Suppressor macrophage treated with lipopolysaccharide for 4 hours (primary cell): Measurements from ENCODE around the gene NR2F6.
"Not testable (repeated sequence)": the region's sequence is repeated elsewhere in the genome, so short reads cannot be mapped to it uniquely, and the experiment has no call there.

Experiments
- DNase-seq: peaks from one replicate; pipeline ENCODE4 v3.0.0-alpha.2; 2020

The NR2F6 gene

DNA sequence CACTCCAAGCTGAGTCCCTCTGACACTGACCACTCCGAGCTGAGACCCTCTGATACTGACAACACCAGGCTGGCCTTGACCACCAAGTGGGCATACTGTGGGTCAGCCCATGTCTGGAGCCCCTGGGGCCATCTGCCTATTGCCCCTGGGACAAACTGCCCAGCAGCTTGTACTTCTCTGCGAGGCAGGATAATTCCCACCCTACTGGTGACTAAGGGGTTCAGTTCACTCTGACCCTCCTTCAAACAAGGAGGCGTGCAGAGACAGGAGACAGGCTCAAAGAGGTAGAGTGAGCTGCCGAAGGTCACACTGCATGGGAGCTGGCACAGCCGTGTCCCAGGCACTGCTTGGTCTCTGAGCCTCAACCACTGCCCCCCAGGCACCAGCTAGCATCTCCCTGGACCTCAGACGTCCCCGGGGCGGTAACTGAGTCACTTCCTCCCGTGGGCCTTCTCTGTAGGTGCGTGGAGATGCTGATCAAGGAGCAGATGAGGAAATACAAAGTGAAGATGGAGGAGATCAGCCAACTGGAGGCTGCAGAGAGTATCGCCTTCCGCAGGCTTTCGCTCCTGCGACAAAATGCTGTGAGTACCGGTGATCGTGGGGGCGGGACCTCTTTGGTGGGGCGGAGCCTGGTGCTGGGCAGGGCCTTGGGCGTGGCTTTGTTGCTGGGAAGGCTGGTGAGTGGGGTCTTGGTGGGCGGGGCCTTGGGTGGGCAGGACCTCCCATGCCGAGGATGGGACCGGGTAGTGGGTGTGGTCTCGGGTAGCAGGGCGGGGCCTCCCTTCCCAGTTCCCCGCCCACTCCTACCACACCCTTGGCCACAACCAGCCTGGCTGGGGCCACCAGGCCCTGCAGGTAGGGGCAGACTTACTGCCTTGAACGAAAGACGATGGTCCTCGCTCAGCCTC lies 36.3 kb downstream of the NR2F6 start:
- DNase-seq: peak; percentile 10

DNA sequence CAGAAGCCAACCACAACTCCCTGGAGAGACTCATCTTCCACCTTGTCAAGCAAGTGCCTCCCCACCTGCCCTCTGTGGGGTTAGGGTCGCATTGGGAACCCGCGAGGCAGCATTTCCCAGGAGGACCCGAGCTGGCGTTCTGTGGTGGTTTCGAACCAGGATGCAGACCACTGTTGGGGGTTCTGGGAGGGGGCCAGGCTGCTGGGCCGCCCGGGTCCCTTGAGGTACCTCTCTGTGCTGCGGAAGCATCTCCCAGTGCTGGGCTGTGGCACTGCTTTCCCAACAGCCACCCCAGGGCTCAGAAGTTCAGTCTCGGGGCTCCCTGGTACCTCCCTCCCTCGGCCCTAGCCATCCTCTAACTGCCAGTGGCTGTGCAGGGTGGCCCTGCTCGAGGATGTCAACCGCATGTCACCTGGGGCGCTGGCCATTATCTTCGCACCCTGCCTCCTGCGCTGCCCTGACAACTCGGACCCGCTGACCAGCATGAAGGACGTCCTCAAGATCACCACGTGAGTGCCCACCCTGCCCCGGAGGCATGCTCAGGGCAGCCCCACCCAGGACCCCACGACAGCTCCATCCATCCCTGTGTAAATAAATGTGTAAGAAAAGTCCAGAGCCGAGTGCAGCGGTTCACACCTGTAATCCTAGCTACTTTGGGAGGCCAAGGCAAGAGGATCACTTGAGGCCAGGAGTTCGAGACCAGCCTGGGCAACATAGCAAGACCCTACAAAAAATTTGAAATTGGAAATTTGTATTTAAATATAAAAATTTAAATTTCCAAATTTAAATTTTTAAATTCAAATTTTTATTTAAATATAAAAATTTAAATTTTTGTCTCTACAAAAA lies 38.8 kb downstream of the NR2F6 start:
- no peak for DNase-seq

DNA sequence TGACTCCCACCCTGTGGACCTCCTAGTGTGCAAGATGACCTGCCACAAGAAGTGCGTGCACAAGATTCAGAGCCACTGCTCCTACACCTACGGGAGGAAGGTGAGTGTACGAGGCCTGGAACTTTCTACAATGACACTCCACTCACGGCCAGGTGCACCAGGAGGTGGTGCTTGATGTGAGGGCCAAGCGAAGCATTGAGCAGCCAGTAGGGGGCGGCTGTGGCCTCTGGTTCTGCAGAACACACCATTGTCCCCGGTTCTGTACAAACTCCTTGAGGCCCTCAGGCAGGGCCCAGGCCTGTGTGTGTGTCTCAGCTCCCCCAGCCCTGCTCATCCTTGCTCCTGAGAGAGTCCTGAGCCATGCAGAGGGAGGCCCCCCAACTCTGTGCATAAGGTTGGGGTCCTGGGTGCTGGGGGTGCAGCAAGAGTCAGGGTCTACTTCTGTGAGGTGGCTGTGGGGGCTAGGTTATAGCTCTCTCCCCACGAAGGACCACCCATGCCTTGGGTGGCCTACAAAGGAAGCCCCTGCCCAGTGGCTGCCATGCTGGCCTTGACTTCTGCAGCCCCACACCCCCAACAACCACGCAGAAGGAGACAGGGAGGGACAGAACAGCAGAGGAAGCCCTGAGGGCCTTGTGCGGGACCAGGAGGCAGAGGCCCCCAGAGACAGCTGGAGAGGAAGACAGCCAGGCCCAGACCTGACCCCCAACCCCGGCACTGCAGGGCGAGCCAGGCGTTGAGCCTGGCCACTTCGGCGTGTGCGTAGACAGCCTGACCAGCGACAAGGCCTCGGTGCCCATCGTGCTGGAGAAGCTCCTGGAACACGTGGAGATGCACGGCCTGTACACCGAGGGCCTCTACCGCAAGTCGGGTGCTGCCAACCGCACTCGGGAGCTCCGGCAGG lies 40.2 kb downstream of the NR2F6 start:
- DNase-seq: peak; percentile 35

DNA sequence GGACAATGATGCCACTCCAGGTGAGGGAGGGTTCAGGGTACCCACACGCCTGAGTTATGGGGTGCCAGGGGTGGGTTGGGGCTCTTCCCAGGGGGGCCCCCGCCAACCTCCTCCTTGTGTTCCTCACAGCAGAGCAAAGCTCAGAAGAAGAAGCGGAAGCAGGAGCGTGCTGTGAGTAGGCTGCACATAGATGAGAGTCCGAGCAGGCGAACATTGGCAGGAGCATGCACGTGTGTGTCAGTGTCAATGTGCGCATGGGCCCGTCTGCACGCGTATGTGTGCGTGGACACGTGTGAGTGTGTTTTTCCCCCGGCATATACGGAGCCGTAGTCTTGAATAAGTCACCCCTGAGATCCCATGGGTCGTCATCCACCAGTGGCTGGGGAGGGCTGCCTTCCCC lies 43.0 kb downstream of the NR2F6 start:
- DNase-seq: no peak

DNA sequence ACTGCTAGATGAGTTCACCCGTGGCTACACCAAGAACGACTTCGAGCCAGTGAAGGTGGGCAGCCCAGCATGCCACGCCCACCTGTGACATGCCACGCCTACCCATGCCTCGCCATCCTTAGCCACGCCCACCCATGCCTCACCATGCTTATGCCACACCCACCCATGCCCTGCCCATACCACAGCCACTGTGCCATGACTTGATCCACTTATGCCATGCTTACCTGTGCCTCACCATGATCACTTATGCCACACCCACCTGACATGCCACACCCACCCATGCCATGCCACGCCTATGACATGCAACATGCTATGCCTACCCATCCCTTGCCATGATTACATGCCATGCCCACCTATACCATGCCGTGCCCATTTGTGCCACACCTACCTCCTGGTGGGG lies 43.5 kb downstream of the NR2F6 start:
- DNase-seq: no peak

DNA sequence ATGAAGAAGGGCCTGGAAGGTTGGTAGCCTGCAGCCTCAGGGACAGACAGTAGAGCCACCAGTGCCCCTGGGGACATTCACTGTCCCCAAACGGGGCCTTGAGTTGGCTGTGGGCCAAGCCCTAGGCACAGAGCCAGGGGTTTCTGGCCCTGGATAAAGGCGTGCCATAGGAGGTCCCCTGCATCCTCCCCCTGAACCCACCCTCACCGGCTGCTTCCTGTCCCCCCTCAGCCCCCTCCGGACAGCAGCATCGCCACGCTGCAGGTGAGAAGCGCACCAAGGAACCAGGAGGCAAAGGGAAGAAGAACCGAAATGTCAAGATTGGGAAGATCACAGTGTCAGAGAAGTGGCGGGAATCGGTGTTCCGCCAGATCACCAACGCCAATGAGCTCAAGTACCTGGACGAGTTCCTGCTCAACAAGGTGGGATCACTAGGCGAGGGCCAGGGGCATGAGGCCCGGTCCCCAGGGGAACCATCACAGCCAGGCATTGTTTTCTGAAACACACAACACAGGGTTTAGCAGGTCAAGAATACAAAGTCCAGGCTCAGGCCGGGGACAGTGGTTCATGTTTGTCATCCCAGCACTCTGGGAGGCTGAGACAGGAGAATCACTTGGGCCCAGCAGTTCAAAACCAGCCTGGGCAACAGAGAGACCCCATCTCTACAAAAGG lies 45.2 kb downstream of the NR2F6 start:
- no peak for DNase-seq

DNA sequence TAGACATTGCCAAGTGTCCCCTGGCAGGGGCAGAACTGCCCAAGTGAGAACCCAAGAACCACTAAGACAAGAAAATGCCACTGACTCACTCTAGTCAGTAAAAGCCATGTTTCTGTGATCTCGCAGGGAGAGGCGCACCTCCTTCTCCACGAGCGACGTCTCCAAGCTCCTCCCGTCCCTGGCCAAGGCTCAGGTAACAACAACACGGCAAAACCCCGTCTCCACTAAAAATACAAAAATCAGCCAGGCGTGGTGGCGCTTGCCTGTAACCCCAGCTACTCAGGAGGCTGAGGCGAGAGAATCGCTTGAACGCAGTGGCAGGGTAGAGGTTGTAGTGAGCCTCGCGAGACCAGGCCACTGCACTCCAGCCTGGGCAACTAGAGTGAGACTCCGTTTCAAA lies 48.1 kb downstream of the NR2F6 start:
- no peak for DNase-seq

DNA sequence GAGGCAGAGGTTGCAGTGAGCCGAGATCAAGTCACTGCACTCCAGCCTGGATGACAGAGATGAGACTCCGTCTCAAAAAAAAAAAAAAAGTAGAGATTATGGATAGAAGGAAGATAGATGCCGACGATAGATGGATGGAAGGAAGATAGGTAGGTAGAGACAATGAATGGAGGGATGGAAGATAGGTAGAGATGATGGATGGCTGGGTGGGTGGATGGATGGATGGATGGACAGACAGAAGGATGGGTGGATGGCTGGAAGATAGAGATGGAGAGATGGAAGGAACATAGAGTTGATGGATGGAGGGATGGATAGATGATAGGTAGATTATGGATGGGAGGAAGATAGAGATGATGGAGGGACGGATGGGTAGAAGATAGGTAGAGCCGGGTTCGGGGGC lies 49.1 kb downstream of the NR2F6 start:
- DNase-seq: no peak

DNA sequence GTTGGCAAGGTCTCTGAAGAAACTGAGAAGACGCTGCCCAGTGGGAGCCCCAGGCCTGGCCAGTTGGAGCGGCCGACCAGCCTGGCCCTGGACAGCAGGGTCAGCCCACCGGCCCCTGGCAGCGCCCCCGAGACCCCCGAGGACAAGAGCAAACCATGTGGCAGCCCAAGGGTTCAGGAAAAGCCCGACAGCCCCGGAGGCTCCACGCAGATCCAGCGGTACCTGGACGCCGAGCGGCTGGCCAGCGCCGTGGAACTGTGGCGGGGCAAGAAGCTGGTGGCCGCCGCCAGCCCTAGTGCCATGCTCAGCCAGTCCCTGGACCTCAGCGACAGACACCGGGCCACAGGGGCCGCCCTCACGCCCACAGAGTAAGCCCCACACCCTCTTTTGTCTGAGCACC lies 50.6 kb downstream of the NR2F6 start:
- no peak for DNase-seq

DNA sequence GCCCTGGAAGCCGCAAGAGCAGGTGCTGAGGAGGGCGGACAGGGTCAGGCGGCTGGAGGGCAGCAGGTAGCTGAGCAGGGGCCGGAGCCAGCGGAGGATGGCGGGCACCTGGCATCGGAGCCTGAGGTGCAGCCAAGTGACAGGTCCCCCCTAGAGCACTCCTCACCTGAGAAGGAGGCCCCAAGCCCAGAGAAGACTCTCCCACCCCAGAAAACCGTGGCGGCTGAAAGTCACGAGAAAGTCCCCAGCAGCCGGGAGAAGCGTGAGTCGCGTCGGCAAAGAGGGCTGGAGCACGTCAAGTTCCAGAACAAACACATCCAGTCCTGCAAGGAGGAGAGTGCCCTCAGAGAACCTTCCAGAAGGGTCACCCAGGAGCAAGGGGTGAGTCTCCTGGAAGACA lies 51.1 kb downstream of the NR2F6 start:
- DNase-seq: no peak

DNA sequence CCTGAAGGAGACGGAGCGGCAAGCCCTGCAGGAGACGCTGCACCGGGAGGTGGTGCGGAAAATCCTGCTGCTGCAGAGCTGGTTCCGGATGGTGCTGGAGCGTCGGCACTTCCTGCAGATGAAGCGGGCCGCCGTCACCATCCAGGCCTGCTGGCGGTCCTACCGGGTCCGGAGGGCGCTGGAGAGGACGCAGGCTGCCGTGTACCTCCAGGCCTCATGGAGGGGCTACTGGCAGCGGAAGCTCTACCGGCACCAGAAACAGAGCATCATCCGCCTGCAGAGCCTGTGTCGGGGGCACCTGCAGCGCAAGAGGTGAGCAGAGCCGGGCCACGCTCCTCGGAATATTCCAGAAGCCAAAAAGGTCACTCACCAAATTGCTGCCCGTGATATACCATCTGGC lies 53.0 kb downstream of the NR2F6 start:
- DNase-seq: no peak

DNA sequence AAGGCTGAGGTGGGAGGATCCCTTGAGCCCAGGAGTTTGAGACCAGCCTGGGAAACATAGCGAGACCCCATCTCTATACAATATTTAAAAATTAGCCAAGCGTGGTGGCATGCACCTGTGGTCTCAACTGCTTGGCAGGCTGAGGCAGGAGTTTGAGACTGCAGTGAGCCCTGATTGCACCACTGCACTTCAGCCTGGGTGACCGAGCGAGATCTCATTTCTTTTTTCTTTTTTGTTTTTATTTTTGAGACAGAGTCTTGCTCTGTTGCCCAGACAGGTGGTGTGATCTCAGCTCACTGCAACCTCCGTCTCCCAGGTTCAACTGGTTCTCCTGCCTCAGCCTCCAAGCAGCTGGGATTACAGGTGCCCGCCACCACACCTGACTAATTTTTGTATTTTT lies 54.0 kb downstream of the NR2F6 start:
- DNase-seq: not testable (repeated sequence)

DNA sequence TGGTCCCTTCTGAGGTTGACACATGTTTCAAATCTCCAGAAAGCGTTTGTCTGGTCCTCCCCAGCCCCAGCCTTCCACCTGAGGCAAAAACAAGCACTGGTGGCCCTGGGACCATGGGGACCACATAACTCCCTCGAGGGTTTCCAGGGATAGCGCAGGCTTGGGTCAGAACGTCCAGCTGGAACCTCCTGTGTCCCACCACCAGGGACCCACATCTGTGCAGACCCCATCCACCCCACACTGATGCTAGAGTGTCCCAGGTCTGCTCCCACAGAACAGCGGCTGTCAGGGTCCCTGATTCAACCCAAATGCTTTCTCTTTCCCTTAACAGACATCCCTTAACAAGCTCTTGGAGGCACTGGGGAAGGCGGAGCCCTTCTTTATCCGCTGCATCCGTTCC lies 60.1 kb downstream of the NR2F6 start:
- DNase-seq: no peak

DNA sequence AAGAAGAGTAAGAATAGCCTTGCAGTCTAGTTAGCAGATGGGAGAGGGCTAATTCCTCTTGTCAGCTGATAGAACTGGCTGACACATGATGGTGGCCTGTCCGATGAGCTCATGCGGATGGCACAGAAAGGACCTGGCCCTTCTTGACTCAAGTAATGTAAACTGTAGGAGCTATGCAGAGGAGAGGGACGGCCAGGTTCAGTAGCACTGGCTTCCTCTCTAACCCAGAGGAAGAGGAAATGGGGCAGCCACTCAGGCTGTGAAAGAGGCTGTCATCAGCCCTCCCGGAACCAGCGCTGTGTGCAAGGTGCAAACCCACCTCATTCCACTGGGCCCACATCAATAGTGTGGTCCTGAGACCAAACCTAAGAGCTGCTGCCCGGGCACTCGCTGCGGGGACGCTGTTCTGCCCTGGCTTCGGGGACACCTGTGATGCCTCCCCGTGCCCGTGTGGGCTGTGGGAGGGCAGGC lies 61.3 kb downstream of the NR2F6 start:
- peak; percentile 56 for DNase-seq

DNA sequence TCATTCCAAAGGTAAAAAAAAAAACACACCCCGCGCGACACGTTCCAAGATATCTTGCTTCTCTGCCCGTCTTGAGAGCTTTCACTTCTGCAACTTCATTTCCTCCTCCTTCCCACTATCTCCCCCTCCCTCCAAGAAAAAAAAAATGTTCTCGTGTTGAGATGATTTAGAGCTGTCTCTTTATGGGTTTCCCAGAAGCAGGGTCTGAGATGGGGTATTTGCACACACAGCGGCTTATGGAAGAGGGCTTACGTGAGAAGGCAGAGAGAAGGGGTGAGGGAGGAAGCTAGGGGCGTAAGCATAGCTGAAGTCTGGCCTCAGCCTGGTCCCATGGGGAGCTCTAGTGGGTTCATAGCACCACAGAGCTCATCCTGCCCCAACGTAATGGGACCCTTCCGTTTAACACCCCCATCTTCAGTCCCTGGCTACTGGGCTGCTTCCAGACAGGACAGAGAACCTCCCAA lies 61.8 kb downstream of the NR2F6 start:
- DNase-seq: peak; percentile 71

DNA sequence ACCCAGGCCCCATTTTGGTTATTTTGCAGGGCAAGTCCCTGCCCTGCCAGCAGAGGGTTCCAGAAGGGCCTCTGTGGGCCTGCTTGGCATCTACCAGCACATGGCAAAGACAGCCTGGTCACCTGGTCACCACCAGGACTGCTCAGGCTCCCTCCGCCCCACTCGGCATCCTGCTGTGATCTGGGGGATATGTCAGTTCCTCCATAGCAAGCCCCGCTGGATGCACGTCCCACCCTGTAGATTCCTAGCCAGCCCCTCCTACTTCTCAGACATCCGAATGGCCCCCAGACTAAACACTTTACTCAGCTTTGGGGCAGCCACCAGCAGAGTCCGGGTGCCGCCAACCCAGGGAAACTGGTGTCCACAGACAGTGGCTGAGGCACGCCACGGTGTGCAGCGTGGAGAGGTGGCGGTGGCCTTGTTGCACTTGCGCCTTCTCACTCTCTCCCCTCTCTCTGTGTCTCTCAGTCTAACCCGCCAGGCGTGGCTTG lies 62.4 kb downstream of the NR2F6 start:
- no peak for DNase-seq
